Fibroblast of mammary gland (primary cell): ENCODE measurements around the gene NANOGP8.

ENCODE experiments used
- DNase-seq: peaks from one replicate; pipeline ENCODE4 v3.0.0-alpha.2; 2010; ENCODE audit warnings: low read depth
- H3K4me3 ChIP-seq: 2 replicates; pipeline ENCODE4 v1.5.1; 2011; ENCODE audit warnings: low read depth, mild to moderate bottlenecking, low read length, moderate library complexity; ENCODE audit not compliant: control insufficient read depth
- CTCF ChIP-seq: conservative IDR thresholded peaks from 2 replicates; pipeline ENCODE4 v1.5.1; 2011; ENCODE audit warnings: low read depth, low read length, inconsistent platforms; ENCODE audit not compliant: control insufficient read depth, insufficient read depth

Gene NANOGP8

GRCh38 chr15:35111861-35112260, 26.8 kb upstream of the NANOGP8 start:
- DNase-seq: no peak
- TF ChIP-seq CTCF: no peak

GRCh38 chr15:35108453-35108852, 23.4 kb upstream of the NANOGP8 start:
- DNase-seq: no peak
- TF ChIP-seq CTCF: no peak

More at GRCh38 chr15:35111861-35112260, 26.8 kb upstream of the NANOGP8 start:
- H3K4me3 ChIP-seq: no peak overlapping the region

GRCh38 chr15:35107561-35107960, 22.5 kb upstream of the NANOGP8 start:
- no peak for DNase-seq
- TF ChIP-seq CTCF: no peak
- H3K4me3 ChIP-seq: no peak overlapping the region

More at GRCh38 chr15:35108453-35108852, 23.4 kb upstream of the NANOGP8 start:
- no peak overlapping the region for H3K4me3 ChIP-seq

- peak; percentile 42 for DNase-seq
- no peak for TF ChIP-seq CTCF
- H3K4me3 ChIP-seq: no peak overlapping the region
Measured at GRCh38 chr15:35107122-35107521, 22.0 kb upstream of the NANOGP8 start.

GRCh38 chr15:35104526-35105147, 19.5 kb upstream of the NANOGP8 start:
- no peak for TF ChIP-seq CTCF
- DNase-seq: no peak
- H3K4me3 ChIP-seq: no peak overlapping the region

- no peak for DNase-seq
- no peak overlapping the region for H3K4me3 ChIP-seq
- no peak for TF ChIP-seq CTCF
Measured at GRCh38 chr15:35102186-35102585, 17.1 kb upstream of the NANOGP8 start.

GRCh38 chr15:35101335-35101734, 16.2 kb upstream of the NANOGP8 start:
- no peak for TF ChIP-seq CTCF
- no peak for DNase-seq
- no peak overlapping the region for H3K4me3 ChIP-seq
